Measurements from ENCODE around the gene DRD2.
"Not testable (repeated sequence)": the region's sequence is repeated elsewhere in the genome, so short reads cannot be mapped to it uniquely, and the experiment has no call there.

DRD2 gene

GRCh38 chr11:113475160-113475761, at the start of gene DRD2:
Gene DRD2 (minus strand): TSS chr11:113475398. CDS start chr11:113424651, 50,747 bp downstream.
- DNase-seq, result no peak

GRCh38 chr11:113523906-113524305, 48.7 kb upstream of the DRD2 start:
- not testable (repeated sequence) for DNase-seq

- no peak for DNase-seq
Observed at GRCh38 chr11:113521737-113522517, 46.7 kb upstream of the DRD2 start.

GRCh38 chr11:113519989-113520613, 44.9 kb upstream of the DRD2 start:
- no peak for DNase-seq

- no peak for DNase-seq
Observed at GRCh38 chr11:113518716-113519495, 43.7 kb upstream of the DRD2 start.

- DNase-seq, result no peak
Observed at GRCh38 chr11:113517361-113517760, 42.2 kb upstream of the DRD2 start.

GRCh38 chr11:113514856-113515255, 39.7 kb upstream of the DRD2 start:
- DNase-seq, result no peak

GRCh38 chr11:113507341-113507740, 32.1 kb upstream of the DRD2 start:
- DNase-seq, result no peak

GRCh38 chr11:113506893-113507292, 31.7 kb upstream of the DRD2 start:
- DNase-seq, result no peak

GRCh38 chr11:113506461-113506860, 31.3 kb upstream of the DRD2 start:
- DNase-seq, result no peak

GRCh38 chr11:113505541-113506375, 30.6 kb upstream of the DRD2 start:
- no peak for DNase-seq

GRCh38 chr11:113505046-113505445, 29.8 kb upstream of the DRD2 start:
- DNase-seq, result no peak

- no peak for DNase-seq
Observed at GRCh38 chr11:113504586-113504985, 29.4 kb upstream of the DRD2 start.

GRCh38 chr11:113504071-113504470, 28.9 kb upstream of the DRD2 start:
- DNase-seq, result no peak

GRCh38 chr11:113497066-113497910, 22.1 kb upstream of the DRD2 start:
- no peak for DNase-seq

- DNase-seq, result no peak
Observed at GRCh38 chr11:113496026-113496651, 20.9 kb upstream of the DRD2 start.

GRCh38 chr11:113494021-113494420, 18.8 kb upstream of the DRD2 start:
- DNase-seq, result no peak

GRCh38 chr11:113493206-113493605, 18.0 kb upstream of the DRD2 start:
- no peak for DNase-seq

GRCh38 chr11:113488931-113489351, 13.7 kb upstream of the DRD2 start:
- peak; percentile 32 for DNase-seq

GRCh38 chr11:113487622-113488021, 12.4 kb upstream of the DRD2 start:
- no peak for DNase-seq

GRCh38 chr11:113484223-113484622, 9.0 kb upstream of the DRD2 start:
- no peak for DNase-seq

All from NCI-H2029 (cell line).